ENCODE data around the gene TWIST1.

Gene TWIST1

GRCh38 chr7:19097165-19098055 is 20.0 kb downstream of the TWIST1 start:
- Histone ChIP-seq H3K9me3 (no peaks in the 10 kb centered on the region), H3K27me3 (peaks cover 0 to 5% of the 10 kb centered on the region in 2 donors), H3K36me3 (no peaks in the 10 kb centered on the region), H3K4me3 (no peak overlapping the region), H3K4me1 (no peaks in the 10 kb centered on the region), H3K27ac (no peak overlapping the region)
- intact Hi-C loops (cut with DNase I; ENCODE audit: low total_unique reads): no loop called here
- DNase-seq: no peak
- TF ChIP-seq CTCF (IDR thresholded peaks at IDR 0.05): no peak

GRCh38 chr7:19095353-19095860 is 22.0 kb downstream of the TWIST1 start:
- no peaks in the 10 kb centered on the region for H3K27me3 ChIP-seq
- no peak for TF ChIP-seq CTCF (IDR thresholded peaks at IDR 0.05)
- no peaks in the 10 kb centered on the region for H3K9me3 ChIP-seq
- intact Hi-C loops (cut with DNase I; ENCODE audit: low total_unique reads): no loop called here
- no peak overlapping the region for H3K27ac ChIP-seq
- no peaks in the 10 kb centered on the region for H3K36me3 ChIP-seq
- no peak for DNase-seq
- no peaks in the 10 kb centered on the region for H3K4me1 ChIP-seq
- H3K4me3 ChIP-seq: no peak overlapping the region

- H3K9me3 ChIP-seq: no peaks in the 10 kb centered on the region
- H3K4me3 ChIP-seq: no peak overlapping the region
- no peak overlapping the region for H3K27ac ChIP-seq
- no peaks in the 10 kb centered on the region for H3K4me1 ChIP-seq
- intact Hi-C loops (cut with DNase I; ENCODE audit: low total_unique reads): no loop called here
- H3K27me3 ChIP-seq: no peaks in the 10 kb centered on the region
- no peak for DNase-seq
- TF ChIP-seq CTCF (IDR thresholded peaks at IDR 0.05): no peak
- H3K36me3 ChIP-seq: no peaks in the 10 kb centered on the region
These were observed 22.7 kb downstream of the TWIST1 start for GRCh38 chr7:19094598-19095352.

GRCh38 chr7:19094138-19094537 is 23.3 kb downstream of the TWIST1 start:
- no peaks in the 10 kb centered on the region for H3K36me3 ChIP-seq
- H3K27ac ChIP-seq: no peak overlapping the region
- no peak for TF ChIP-seq CTCF (IDR thresholded peaks at IDR 0.05)
- no peaks in the 10 kb centered on the region for H3K9me3 ChIP-seq
- intact Hi-C loops (cut with DNase I; ENCODE audit: low total_unique reads): no loop called here
- DNase-seq: no peak
- no peaks in the 10 kb centered on the region for H3K27me3 ChIP-seq
- H3K4me3 ChIP-seq: no peak overlapping the region
- no peaks in the 10 kb centered on the region for H3K4me1 ChIP-seq

- no peaks in the 10 kb centered on the region for H3K36me3 ChIP-seq
- no peak for TF ChIP-seq CTCF (IDR thresholded peaks at IDR 0.05)
- no peak for DNase-seq
- no peaks in the 10 kb centered on the region for H3K4me1 ChIP-seq
- H3K27ac ChIP-seq: no peak overlapping the region
- no peaks in the 10 kb centered on the region for H3K27me3 ChIP-seq
- H3K4me3 ChIP-seq: no peak overlapping the region
- no peaks in the 10 kb centered on the region for H3K9me3 ChIP-seq
- intact Hi-C loops (cut with DNase I; ENCODE audit: low total_unique reads): no loop called here
These were observed 25.8 kb downstream of the TWIST1 start for GRCh38 chr7:19091550-19092200.
